AG04450 (cell line): ENCODE measurements around the gene PRSS12. TPM values are rescaled to one million over a fixed set of nuclear protein-coding genes. Genes with fewer than 3 reads are reported as not detected.

Experiments used
- CTCF ChIA-PET: fragments of 300-600, 350-600 bp; formaldehyde crosslinking; extraction: SDS; loops from one replicate; lab custom pipeline; 2022; ENCODE audit warnings: antibody characterized with exemption, inconsistent platforms; lab: Charles Lee
- POLR2A ChIA-PET: fragments of 350-600 bp; formaldehyde crosslinking; extraction: SDS; loops from one replicate; lab custom pipeline; 2021; ENCODE audit warnings: antibody characterized with exemption, inconsistent platforms; lab: Yijun Ruan, JAX
- DNase-seq: peaks from one replicate; pipeline ENCODE4 v3.0.0-alpha.2; 2011; ENCODE audit warnings: low read depth, low spot score
- H3K27ac ChIP-seq: one replicate; pipeline ENCODE4 v1.5.1; 2012; ENCODE audit warnings: low read depth, low read length, control low read depth
- H3K27me3 ChIP-seq: one replicate; pipeline ENCODE4 v1.6.0; 2012; ENCODE audit warnings: low read length; ENCODE audit not compliant: control insufficient read depth, insufficient read depth
- H3K4me3 ChIP-seq: 2 replicates; pipeline ENCODE4 v1.5.1; 2011; ENCODE audit warnings: mild to moderate bottlenecking, low read depth, low read length, control low read depth
- H3K9me3 ChIP-seq: 2 replicates; pipeline ENCODE4 v1.5.1; 2012; ENCODE audit warnings: low read length; ENCODE audit not compliant: control insufficient read depth, insufficient read depth
- polyA plus RNA-seq: library from polyadenylated mRNA; depleted of rRNA; stranded (reverse); fragments of >200 nt; gene quantifications from 2 replicates; pipeline ENCODE4 v1.2.3, GENCODE V29; 2011
- TF ChIP-seq, protein P1 (sequence below): IDR thresholded peaks from 2 replicates; pipeline ENCODE4 v1.5.1; 2011; ENCODE audit warnings: low read depth, low read length, control low read depth, inconsistent platforms

Gene PRSS12
- polyA plus RNA-seq, 1 experiment = 155 TPM

DNA sequence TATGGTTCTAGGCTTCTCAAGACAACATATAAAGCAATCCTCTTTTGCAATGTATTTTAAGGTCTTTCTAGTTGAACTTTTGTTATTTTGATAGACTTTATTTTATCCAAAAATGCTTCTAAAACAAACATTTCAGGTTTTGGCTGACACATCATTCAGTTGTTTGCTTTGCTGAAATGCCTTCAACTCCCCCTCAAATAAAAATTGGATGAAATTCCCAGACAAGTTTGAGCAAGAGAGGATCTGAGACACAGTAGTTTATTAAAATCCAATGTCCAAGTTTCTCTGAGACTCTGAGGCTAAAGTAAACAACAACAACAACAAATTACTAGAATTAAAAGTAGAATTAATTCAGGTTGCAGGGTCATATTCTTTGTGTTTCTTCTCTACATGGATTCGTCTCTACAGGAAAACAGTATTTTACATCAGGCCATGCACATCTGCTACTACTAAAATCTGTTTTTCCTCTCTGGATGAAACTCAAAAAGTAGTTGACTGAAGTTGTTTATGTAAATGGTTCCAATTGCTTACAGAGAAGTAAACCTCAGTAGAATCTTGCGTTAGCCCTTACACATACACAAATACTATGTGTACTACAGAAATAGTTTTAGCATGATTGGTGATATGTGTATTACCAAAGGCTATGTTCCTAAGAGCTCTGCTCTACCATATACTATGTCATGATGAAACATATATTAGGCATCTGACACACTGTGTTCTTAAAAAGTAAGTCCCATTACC lies 64.9 kb downstream of the PRSS12 start:
- no peak overlapping the region for H3K4me3 ChIP-seq
- no peaks in the 10 kb centered on the region for H3K27me3 ChIP-seq
- H3K27ac ChIP-seq = no peak overlapping the region
- ChIA-PET CTCF (interaction anchor here (1.1 to 1.2 kb wide), 2 partner anchors 63 to 65 kb away, joined by 4 to 5 read pairs; partner anchors contain the start of gene PRSS12), POLR2A (interaction anchor here (1.0 kb wide), 1 partner anchor 51 kb away, joined by 3 read pairs; no protein-coding TSS in a partner anchor)
- H3K9me3 ChIP-seq = no peaks in the 10 kb centered on the region
- TF ChIP-seq, protein P1, sequence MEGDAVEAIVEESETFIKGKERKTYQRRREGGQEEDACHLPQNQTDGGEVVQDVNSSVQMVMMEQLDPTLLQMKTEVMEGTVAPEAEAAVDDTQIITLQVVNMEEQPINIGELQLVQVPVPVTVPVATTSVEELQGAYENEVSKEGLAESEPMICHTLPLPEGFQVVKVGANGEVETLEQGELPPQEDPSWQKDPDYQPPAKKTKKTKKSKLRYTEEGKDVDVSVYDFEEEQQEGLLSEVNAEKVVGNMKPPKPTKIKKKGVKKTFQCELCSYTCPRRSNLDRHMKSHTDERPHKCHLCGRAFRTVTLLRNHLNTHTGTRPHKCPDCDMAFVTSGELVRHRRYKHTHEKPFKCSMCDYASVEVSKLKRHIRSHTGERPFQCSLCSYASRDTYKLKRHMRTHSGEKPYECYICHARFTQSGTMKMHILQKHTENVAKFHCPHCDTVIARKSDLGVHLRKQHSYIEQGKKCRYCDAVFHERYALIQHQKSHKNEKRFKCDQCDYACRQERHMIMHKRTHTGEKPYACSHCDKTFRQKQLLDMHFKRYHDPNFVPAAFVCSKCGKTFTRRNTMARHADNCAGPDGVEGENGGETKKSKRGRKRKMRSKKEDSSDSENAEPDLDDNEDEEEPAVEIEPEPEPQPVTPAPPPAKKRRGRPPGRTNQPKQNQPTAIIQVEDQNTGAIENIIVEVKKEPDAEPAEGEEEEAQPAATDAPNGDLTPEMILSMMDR = no peak
- DNase-seq = peak; percentile 87

DNA sequence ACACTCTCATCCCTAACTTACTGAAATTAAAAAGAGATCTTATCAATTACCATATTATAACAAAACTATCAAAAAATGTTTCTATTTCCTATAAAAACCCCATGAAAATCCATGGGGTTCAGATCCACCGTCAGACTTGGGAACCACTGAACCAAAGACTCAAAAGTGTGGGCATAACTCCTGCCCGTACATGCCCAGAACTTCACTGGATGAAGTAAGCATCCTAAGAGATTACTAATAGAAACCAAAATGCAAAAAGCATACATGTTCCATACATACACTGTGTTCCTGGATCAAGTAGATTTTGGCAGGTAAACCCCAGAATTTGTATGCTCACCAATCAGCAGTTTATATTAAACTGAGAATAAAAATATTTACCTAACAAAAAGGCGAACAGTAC lies 66.1 kb downstream of the PRSS12 start:
- Histone ChIP-seq H3K4me3 (no peak overlapping the region), H3K9me3 (no peaks in the 10 kb centered on the region), H3K27me3 (no peaks in the 10 kb centered on the region), H3K27ac (no peak overlapping the region)
- TF ChIP-seq, protein P1 = no peak
- CTCF ChIA-PET = no interaction called here
- POLR2A ChIA-PET = no interaction called here
- DNase-seq = no peak

DNA sequence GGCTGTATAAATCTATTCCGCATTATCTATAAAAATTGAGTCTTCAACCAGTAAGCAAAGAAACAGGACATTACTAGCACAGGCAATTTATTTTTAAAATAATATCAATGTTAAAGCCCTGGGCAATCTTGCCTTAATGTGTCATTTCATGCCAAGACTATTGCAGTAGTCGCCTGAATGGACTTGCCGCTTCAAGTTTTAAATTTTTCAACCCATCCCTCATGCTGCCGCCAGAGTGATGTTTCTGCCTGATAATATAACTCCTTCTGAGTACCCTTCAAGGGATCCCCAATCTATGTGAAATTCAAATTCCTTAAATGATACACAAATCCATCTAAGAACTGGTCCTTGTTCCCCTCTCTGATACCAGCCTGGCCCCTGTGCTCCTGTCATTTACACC lies 66.9 kb downstream of the PRSS12 start:
- H3K9me3 ChIP-seq = no peaks in the 10 kb centered on the region
- TF ChIP-seq, protein P1 = no peak
- CTCF ChIA-PET = interaction anchor here (3.5 kb wide), 1 partner anchor 67 kb away, joined by 23 read pairs; the partner anchor contains the start of gene PRSS12
- POLR2A ChIA-PET = no interaction called here
- no peak overlapping the region for H3K27ac ChIP-seq
- DNase-seq = no peak
- no peak overlapping the region for H3K4me3 ChIP-seq
- no peaks in the 10 kb centered on the region for H3K27me3 ChIP-seq

DNA sequence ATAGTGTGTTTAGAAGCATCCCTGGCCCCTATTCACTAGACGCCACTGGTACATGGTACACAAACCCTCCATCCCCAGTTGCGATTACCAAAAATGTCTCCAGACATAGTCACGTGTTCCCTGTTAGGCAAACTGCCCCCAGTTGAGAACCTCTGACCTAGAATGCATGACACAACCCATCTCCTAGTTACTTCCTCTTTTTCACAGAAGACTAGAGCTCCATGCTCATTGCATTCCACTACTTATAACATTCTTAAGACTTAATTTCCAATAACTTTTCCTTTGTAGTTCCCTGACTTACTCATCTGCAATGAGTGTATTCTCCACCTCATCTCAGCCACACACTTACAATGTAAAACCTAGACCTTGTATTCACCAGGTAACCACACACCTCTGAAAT lies 68.6 kb downstream of the PRSS12 start:
- no peak overlapping the region for H3K27ac ChIP-seq
- ChIA-PET POLR2A (no interaction called here), CTCF (interaction anchor here (3.5 kb wide), 1 partner anchor 69 kb away, joined by 23 read pairs; the partner anchor contains the start of gene PRSS12)
- H3K4me3 ChIP-seq = no peak overlapping the region
- no peaks in the 10 kb centered on the region for H3K27me3 ChIP-seq
- no peak for DNase-seq
- no peaks in the 10 kb centered on the region for H3K9me3 ChIP-seq
- TF ChIP-seq, protein P1 = no peak

DNA sequence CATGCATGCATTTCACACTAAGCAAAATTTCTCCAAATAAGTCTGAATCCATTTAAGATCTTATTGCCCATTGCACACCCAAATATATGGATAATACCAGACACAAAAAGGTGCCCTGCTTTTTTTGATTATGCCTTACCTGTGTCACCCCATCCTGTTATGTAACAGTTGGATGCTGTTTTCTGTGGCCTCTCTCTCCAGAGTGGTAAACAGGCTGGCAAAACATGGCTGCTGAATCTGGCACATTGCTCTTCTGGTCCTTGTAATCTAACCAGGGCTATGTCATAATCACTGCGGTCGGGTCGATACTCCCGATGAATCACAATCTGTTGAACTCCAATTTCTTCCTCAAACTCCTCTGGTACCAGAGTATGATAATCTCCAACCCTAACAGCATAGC lies 70.1 kb downstream of the PRSS12 start:
- ChIA-PET POLR2A (interaction anchor here (3.4 kb wide), 1 partner anchor 69 kb away, joined by 25 read pairs; the partner anchor contains the start of gene PRSS12), CTCF (interaction anchor here (3.5 kb wide), 1 partner anchor 70 kb away, joined by 23 read pairs; the partner anchor contains the start of gene PRSS12)
- no peak overlapping the region for H3K27ac ChIP-seq
- no peaks in the 10 kb centered on the region for H3K27me3 ChIP-seq
- no peak overlapping the region for H3K4me3 ChIP-seq
- DNase-seq = no peak
- no peaks in the 10 kb centered on the region for H3K9me3 ChIP-seq
- TF ChIP-seq, protein P1 = no peak
